Measurements from ENCODE around the gene PCLO. TPM values are rescaled to one million over a fixed set of nuclear protein-coding genes. Genes with fewer than 3 reads are reported as not detected.
"Not testable (repeated sequence)": the region's sequence is repeated elsewhere in the genome, so short reads cannot be mapped to it uniquely, and the experiment has no call there.

PCLO gene
- total RNA-seq, 1 experiment from 2014 or later: 44.4 TPM

DNA sequence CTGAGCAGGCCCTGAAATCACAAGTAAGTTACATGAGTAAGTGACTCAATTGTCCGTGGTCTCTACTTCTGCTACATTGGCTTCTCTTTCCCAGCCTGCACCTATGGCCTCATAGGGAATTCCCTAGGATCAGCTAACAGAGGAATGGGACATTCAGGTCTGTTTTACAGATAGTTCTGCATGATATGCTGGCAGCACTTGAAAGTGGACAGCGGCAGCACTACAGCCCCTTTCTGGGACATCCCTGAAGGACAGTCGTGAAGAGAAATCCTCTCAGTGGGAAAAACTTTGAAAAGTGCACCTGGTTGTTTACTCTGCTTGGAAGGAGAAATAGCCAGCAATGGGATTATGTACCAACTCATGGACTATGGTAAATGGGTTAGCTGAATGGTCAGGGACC is 426.1 kb downstream of the PCLO start:
- no peak for DNase-seq (ENCODE audit: low spot score)

DNA sequence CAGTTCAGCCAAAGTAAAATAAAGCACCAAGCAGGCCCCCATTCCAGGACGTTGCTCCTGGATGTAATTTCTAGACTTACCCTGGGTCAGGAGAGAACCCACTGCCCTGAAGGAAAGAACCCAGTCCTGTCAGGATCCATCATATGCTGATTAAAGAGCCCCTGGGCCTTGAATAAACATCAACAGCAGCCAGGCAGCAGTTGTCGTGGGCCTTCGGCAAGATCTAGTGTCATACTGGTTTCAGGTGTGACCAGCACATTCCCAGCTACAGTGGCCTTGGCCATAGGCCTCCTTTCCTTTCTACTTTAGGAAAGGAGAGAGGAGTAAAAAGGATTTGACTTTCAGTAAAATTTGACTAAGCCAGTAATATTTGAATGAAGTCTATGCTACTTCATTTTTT is 430.0 kb downstream of the PCLO start:
- DNase-seq (ENCODE audit: low spot score): no peak

DNA sequence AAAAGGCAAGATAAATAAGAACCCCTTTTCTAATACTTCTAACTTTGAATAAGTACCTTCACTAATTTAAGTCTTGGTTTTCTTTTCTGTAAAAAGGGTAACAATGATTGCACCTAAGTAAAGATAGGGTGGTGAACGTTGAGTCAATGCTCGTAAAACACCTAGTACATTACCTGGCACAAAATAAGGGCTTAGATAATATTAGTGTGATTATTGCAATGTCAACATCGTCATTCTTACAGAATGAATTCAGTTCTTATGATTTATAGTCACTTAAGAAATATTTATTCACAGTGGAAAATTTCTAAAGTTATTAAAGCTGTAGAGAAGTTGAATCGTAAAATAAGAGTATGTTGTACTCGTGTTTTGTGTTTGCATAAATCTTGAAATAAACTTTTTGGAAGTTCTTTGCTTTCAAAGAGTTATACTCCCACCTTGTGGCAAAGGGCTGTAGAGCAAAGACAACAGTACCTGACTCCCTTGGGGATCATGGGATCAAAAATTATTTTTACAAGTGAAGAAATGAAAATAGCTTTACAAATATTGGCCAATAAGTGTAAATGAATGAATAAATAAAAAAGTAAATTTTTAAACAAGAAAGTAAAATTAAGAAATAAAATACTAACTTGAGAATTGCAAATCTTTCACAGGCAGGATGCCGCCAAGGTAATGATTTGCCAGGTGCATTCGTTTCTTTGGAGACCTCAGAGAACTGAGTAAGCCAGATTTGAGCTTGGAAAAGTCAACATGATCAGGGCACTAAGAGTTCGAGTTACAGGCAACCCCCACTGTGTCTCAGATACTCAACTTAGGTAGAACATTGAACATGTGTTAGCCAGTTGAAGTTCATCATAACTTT is 433.3 kb downstream of the PCLO start:
- peak; percentile 28 for DNase-seq (ENCODE audit: low spot score)

DNA sequence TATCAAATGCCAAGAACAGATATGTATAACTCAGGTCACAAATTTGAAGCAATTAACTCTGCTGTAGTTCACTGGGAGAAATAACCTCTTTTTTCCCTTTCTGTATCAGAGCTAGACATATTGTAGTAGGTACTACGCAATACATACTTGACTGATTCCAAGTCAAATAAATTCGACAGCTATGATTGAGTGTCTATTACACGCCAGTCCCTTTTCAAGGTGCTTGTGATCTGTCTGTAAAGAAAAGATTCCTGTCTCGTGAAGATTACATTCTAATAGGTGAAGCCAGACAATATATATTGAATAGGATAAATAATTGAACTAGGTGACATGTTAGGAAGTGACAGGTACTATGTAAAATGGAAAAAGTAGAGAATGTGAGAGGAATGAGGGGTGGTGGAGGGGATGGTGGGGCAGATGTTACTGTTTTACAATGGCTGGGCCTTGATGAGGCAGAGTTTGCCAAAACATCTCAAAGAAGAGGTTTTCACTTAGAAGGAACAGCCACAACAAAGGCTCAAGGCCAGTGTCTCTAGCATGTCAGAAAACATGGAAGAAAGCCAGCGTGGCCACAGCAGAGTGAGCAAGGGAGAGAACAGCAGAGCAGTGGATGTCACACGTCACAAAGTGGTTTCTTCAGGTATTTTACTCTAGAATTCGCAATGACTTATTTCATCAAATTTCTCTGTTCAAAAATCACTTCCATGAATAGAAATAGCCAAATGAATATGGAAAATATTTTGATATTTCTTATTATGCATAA is 436.5 kb downstream of the PCLO start:
- no peak for DNase-seq (ENCODE audit: low spot score)

DNA sequence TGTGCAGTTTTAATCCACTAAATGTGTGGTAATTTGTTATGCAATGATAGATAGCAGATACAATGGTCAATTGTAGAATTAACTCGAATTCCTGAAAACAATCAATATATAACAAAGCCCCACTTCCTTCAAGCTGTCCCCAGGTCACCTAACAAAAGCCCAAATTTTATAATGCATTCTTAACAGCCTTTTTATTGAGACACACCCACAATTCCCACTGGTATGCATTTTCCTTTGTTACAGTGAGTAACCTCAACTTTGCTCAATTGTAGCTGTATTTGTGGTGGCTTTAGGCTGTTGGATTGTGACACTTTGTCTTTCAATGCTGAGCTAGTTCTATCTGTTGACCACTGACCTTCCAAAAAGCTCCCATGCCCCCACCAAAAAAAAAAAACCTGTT is 439.3 kb downstream of the PCLO start:
- DNase-seq (ENCODE audit: low spot score): no peak

DNA sequence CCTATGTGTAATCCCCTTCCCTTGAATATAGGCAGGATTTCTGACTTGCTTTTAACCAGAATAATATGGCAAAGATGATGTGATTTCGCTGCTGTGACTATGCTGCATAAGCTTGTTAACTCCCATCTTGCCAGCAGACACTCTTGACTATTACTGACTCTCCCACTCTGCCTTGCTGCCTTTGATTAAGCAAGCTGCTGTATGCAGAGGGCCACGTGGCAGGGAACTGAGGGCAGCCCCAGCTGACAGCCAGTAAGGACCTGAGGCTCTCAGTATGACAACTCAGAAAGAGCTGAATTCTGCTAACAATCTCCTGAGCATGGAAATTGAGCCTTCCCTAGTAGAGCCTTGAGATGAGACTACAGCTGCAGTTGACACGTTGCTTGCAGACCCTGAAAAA is 439.7 kb downstream of the PCLO start:
- DNase-seq (ENCODE audit: low spot score): no peak

DNA sequence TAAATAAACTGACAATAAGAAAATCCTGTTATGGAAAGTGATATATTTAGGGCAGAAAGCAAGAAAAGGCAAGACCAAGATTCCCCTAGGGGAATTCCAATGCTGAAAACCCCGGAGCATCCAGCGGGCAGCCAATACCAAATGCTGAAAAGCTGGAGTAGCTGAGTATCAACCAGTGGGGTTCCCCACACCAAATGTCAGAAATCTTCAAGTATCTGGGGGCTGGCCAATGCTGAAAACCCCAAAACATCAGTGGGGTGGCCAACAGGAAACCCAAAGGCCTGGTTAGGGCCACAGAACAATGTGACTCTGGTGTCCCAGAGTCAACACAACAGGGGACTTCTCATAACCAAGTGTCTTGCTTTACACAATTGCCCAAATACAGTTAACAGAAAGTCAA is 447.3 kb downstream of the PCLO start:
- no peak for DNase-seq (ENCODE audit: low spot score)

DNA sequence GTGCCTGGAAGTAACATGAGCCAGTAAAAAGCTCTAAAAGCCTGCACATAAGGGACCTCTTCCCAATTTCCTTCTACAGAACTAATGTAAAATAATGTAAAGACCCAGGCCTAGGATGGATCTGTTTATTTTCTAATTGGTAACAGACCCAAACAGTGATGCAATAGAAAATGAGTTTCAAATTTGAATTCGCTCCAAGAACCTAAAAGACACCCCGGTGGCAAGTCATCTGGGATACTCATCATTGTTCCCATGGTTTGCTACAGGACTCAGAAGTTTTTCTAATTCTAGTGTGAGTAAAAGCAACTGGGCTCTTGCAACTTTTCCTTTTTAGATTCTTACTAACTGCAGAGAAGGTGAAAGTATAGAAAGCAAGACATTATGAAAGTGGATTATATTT is 447.8 kb downstream of the PCLO start:
- DNase-seq (ENCODE audit: low spot score): no peak

DNA sequence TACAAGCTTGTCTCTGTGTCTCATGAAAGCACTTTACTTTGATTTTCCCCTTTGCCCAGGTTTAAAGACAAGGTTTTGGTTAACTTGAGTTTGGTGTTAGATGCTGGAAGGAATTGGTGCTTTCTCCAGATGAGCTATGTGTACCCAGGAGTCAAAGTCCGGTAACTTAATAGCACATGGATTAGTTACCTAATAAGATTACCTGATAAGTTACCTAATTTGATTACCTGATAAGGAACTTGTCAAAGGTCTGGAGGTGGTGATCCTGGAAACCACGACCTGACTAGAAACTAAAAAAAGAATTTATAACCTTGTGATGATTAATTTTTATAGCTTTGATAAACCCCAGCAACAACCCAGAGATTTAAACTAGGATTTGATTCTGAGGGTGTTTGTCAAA is 449.2 kb downstream of the PCLO start:
- no peak for DNase-seq (ENCODE audit: low spot score)

DNA sequence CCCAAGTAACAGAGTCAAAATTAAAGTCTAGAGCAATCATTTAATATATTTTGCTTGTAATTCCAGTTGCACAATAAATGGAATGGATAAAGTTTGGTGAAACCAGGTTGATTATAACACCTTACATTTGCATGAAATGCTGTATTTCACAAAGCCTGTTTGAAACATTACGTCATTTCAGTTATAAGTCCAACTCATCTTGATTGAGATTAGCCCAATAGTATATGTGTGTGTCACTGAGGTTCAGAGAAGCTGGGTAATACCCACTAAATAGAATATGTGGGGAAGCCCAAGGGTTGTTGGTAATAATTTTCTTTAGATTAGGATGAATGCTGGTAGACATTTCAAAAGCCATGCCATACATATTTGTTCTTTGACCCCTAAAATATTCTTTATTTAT is 456.3 kb downstream of the PCLO start:
- DNase-seq (ENCODE audit: low spot score): not testable (repeated sequence)

DNA sequence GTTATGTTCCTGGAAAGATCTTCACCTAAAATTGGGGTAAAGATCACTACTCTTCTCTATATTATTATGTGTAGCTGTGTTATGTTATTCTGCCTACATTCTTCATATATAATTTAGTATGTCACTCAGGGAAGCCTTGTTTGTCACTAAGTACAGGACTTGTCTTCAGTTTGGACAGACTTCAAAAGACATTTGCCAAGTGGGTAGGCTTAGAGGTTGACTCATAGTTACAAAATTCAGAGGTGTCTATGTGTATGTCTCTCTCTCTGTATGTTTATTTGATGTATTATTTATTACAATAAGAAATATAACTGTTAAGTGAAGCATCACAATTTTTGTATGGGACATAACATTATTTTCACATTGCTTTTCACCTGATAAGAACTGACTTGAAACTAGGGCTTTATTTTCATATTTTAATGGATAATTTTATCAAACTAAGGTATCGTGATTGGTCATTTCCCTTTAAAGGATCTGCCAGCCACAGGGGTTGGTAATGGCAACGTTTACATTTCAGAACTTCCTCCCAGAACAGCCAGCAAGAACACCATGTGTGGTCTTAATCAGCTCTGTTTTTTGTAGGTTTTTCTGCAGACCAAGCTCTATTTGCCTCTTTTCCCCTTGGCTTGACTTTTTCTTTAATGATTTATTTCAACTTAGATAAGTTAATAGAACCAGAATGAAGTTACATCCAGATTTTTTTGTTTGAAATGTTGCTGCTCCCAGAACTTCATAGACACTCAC is 457.0 kb downstream of the PCLO start:
- no peak for DNase-seq (ENCODE audit: low spot score)

DNA sequence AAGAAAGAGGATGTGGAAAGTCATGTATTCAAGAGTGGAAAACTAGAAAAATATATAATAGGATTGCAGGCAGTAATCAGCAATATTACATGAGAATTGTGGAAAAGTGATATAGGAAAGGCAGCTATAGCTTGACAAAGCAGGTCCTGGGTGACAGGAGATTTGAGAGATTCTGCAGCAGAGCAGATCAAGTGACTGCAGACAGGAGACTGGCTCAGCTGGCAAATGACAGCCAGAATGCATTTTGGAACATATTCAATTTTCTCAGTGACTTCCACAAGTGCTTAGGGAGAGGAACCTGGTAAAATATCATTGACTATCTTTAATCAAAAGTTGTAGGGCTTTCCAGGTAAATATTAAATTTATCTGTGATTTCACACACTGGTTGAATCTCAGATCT is 458.6 kb downstream of the PCLO start:
- DNase-seq (ENCODE audit: low spot score): no peak

All from A172 (cell line).